ENCODE measurements around the gene FNDC3B. TPM values are rescaled to one million over a fixed set of nuclear protein-coding genes. Genes with fewer than 3 reads are reported as not detected.
"Not testable (repeated sequence)": the region's sequence is repeated elsewhere in the genome, so short reads cannot be mapped to it uniquely, and the experiment has no call there.

The FNDC3B gene
- total and polyA plus RNA-seq, 4 donors = 23.3 to 74.2 (median 32.9) TPM

- 96% methylated on average over 1 of the region's 1 CpG for WGBS
- Histone ChIP-seq H3K4me1 (ENCODE audit: control insufficient read depth in 4 of 4, insufficient read depth in 4 of 4, low read length in 3 of 4) (peaks cover 0 to 14% (median 9%) of the 10 kb centered on the region in 4 donors), H3K9ac (ENCODE audit: low read depth in 1 of 2, low read length in 2 of 2) (no peak overlapping the region), H3K27me3 (ENCODE audit: control insufficient read depth in 4 of 4, insufficient read depth in 4 of 4, low read length in 3 of 4) (no peaks in the 10 kb centered on the region), H3K36me3 (ENCODE audit: control insufficient read depth in 4 of 4, insufficient read depth in 3 of 4, low read depth in 1 of 4, low read length in 3 of 4) (peaks cover 3 to 30% (median 13%) of the 10 kb centered on the region in 4 donors), H3K27ac (ENCODE audit: low read depth in 1 of 2, low read length in 2 of 2) (no peak overlapping the region), H3K9me3 (ENCODE audit: control insufficient read depth in 4 of 4, low read length in 3 of 4) (no peaks in the 10 kb centered on the region), H3K4me3 (ENCODE audit: low read depth in 1 of 3, low read length in 3 of 3) (no peak overlapping the region)
- TF ChIP-seq HNF4A (conservative IDR thresholded peaks at IDR 0.05) = no peak
- DNase-seq (ENCODE audit: low spot score) = no peak
These were observed 215.2 kb downstream of the FNDC3B start for GRCh38 chr3:172254542-172254941.

GRCh38 chr3:172255321-172255720 lies 215.9 kb downstream of the FNDC3B start:
- not testable (repeated sequence) for H3K9me3 ChIP-seq (ENCODE audit: control insufficient read depth in 4 of 4, low read length in 3 of 4); H3K27ac ChIP-seq (ENCODE audit: low read depth in 1 of 2, low read length in 2 of 2); H3K9ac ChIP-seq (ENCODE audit: low read depth in 1 of 2, low read length in 2 of 2); H3K27me3 ChIP-seq (ENCODE audit: control insufficient read depth in 4 of 4, insufficient read depth in 4 of 4, low read length in 3 of 4); DNase-seq (ENCODE audit: low spot score); H3K4me3 ChIP-seq (ENCODE audit: low read depth in 1 of 3, low read length in 3 of 3)
- H3K4me1 ChIP-seq (ENCODE audit: control insufficient read depth in 4 of 4, insufficient read depth in 4 of 4, low read length in 3 of 4) = peaks cover 0 to 14% (median 9%) of the 10 kb centered on the region in 4 donors
- 94% methylated on average over 10 of the region's 10 CpGs for WGBS
- H3K36me3 ChIP-seq (ENCODE audit: control insufficient read depth in 4 of 4, insufficient read depth in 3 of 4, low read depth in 1 of 4, low read length in 3 of 4) = peaks cover 3 to 30% (median 13%) of the 10 kb centered on the region in 4 donors

DNA sequence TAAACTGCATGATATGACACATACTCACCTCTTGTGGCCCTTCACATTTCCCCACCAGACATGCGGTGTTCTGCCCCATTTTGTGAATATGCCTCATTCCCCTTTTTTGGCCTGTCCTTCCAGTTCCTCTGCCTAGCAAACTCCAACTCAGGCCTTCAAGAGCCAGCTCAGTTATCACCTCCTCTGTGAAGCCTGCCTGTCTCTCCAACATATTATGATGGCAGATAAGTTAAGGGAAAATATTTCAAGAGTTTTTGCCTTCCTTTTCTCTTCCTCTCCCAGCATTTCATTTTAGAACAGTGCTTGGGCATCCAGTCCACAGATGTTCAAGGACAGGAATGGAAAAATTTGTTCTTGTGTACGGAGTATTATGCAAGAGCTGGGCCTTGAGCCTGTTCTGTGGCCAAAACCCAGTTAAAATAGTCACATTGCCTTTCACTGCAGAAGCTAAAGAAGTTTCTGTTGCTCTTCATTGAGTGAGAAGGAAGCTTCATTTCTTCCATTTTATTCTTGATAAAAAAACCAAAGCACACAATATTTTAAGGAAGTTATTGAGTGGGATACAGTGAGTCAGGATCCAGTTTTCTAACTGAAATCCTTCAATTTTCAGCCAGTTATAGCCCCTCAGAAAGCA lies 216.8 kb downstream of the FNDC3B start:
- H3K36me3 ChIP-seq (ENCODE audit: control insufficient read depth in 4 of 4, insufficient read depth in 3 of 4, low read depth in 1 of 4, low read length in 3 of 4) = peaks cover 3 to 28% (median 12%) of the 10 kb centered on the region in 4 donors
- H3K27ac ChIP-seq (ENCODE audit: low read depth in 1 of 2, low read length in 2 of 2) = peak overlapping the region in 1 of 2 donors; percentile 13
- TF ChIP-seq RAD21 (IDR thresholded peaks at IDR 0.05) = peak; percentile 56 to 60
- TF ChIP-seq, protein P1, sequence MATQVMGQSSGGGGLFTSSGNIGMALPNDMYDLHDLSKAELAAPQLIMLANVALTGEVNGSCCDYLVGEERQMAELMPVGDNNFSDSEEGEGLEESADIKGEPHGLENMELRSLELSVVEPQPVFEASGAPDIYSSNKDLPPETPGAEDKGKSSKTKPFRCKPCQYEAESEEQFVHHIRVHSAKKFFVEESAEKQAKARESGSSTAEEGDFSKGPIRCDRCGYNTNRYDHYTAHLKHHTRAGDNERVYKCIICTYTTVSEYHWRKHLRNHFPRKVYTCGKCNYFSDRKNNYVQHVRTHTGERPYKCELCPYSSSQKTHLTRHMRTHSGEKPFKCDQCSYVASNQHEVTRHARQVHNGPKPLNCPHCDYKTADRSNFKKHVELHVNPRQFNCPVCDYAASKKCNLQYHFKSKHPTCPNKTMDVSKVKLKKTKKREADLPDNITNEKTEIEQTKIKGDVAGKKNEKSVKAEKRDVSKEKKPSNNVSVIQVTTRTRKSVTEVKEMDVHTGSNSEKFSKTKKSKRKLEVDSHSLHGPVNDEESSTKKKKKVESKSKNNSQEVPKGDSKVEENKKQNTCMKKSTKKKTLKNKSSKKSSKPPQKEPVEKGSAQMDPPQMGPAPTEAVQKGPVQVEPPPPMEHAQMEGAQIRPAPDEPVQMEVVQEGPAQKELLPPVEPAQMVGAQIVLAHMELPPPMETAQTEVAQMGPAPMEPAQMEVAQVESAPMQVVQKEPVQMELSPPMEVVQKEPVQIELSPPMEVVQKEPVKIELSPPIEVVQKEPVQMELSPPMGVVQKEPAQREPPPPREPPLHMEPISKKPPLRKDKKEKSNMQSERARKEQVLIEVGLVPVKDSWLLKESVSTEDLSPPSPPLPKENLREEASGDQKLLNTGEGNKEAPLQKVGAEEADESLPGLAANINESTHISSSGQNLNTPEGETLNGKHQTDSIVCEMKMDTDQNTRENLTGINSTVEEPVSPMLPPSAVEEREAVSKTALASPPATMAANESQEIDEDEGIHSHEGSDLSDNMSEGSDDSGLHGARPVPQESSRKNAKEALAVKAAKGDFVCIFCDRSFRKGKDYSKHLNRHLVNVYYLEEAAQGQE (IDR thresholded peaks at IDR 0.05) = peak; percentile 27
- peak; percentile 59 to 71 for TF ChIP-seq RXRA (IDR thresholded peaks at IDR 0.05)
- peak; percentile 59 to 85 for TF ChIP-seq EGR1 (IDR thresholded peaks at IDR 0.05; ENCODE audit: low read depth in 2 of 2)
- TF ChIP-seq MAX (IDR thresholded peaks at IDR 0.05) = peak; percentile 62
- no peak for TF ChIP-seq NR2F2 (IDR thresholded peaks at IDR 0.05)
- TF ChIP-seq, protein P2, sequence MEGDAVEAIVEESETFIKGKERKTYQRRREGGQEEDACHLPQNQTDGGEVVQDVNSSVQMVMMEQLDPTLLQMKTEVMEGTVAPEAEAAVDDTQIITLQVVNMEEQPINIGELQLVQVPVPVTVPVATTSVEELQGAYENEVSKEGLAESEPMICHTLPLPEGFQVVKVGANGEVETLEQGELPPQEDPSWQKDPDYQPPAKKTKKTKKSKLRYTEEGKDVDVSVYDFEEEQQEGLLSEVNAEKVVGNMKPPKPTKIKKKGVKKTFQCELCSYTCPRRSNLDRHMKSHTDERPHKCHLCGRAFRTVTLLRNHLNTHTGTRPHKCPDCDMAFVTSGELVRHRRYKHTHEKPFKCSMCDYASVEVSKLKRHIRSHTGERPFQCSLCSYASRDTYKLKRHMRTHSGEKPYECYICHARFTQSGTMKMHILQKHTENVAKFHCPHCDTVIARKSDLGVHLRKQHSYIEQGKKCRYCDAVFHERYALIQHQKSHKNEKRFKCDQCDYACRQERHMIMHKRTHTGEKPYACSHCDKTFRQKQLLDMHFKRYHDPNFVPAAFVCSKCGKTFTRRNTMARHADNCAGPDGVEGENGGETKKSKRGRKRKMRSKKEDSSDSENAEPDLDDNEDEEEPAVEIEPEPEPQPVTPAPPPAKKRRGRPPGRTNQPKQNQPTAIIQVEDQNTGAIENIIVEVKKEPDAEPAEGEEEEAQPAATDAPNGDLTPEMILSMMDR (IDR thresholded peaks at IDR 0.05; ENCODE audit: low read depth, low read length, missing input control) = no peak
- no peak for TF ChIP-seq TAF1 (conservative IDR thresholded peaks at IDR 0.05)
- peak in 1 of 2 donors; percentile 14 for TF ChIP-seq GABPA (IDR thresholded peaks at IDR 0.05 in 1 of 2, conservative IDR thresholded peaks at IDR 0.05 in 1 of 2)
- TF ChIP-seq HNF4G (IDR thresholded peaks at IDR 0.05) = no peak
- TF ChIP-seq FOXA1 (IDR thresholded peaks at IDR 0.05) = peak; percentile 24
- peak; percentile 63 for TF ChIP-seq ATF3 (IDR thresholded peaks at IDR 0.05)
- peak; percentile 68 for TF ChIP-seq ZBTB33 (IDR thresholded peaks at IDR 0.05)
- peak; percentile 51 to 74 for TF ChIP-seq JUND (IDR thresholded peaks at IDR 0.05)
- TF ChIP-seq FOXA2 (IDR thresholded peaks at IDR 0.05) = peak; percentile 57
- peak; percentile 73 for TF ChIP-seq HNF4A (conservative IDR thresholded peaks at IDR 0.05)
- TF ChIP-seq SP1 (IDR thresholded peaks at IDR 0.05) = peak; percentile 64
- peak; percentile 68 for TF ChIP-seq YY1 (IDR thresholded peaks at IDR 0.05)
- H3K9me3 ChIP-seq (ENCODE audit: control insufficient read depth in 4 of 4, low read length in 3 of 4) = no peaks in the 10 kb centered on the region
- H3K9ac ChIP-seq (ENCODE audit: low read depth in 1 of 2, low read length in 2 of 2) = no peak overlapping the region
- 58% methylated on average over 2 of the region's 2 CpGs for WGBS
- DNase-seq (ENCODE audit: low spot score) = no peak
- H3K27me3 ChIP-seq (ENCODE audit: control insufficient read depth in 4 of 4, insufficient read depth in 4 of 4, low read length in 3 of 4) = no peaks in the 10 kb centered on the region
- no peak overlapping the region for H3K4me3 ChIP-seq (ENCODE audit: low read depth in 1 of 3, low read length in 3 of 3)
- peaks cover 0 to 14% (median 9%) of the 10 kb centered on the region in 4 donors for H3K4me1 ChIP-seq (ENCODE audit: control insufficient read depth in 4 of 4, insufficient read depth in 4 of 4, low read length in 3 of 4)

All from liver (tissue), 9 donors.